ENCODE results near the gene ATP6V1B1. TPM values are rescaled to one million over a fixed set of nuclear protein-coding genes. Genes with fewer than 3 reads are reported as not detected.
"Not testable (repeated sequence)": the region's sequence is repeated elsewhere in the genome, so short reads cannot be mapped to it uniquely, and the experiment has no call there.

ATP6V1B1 gene
- total RNA-seq, 1 donor from 2014 or later, result not detected

DNA sequence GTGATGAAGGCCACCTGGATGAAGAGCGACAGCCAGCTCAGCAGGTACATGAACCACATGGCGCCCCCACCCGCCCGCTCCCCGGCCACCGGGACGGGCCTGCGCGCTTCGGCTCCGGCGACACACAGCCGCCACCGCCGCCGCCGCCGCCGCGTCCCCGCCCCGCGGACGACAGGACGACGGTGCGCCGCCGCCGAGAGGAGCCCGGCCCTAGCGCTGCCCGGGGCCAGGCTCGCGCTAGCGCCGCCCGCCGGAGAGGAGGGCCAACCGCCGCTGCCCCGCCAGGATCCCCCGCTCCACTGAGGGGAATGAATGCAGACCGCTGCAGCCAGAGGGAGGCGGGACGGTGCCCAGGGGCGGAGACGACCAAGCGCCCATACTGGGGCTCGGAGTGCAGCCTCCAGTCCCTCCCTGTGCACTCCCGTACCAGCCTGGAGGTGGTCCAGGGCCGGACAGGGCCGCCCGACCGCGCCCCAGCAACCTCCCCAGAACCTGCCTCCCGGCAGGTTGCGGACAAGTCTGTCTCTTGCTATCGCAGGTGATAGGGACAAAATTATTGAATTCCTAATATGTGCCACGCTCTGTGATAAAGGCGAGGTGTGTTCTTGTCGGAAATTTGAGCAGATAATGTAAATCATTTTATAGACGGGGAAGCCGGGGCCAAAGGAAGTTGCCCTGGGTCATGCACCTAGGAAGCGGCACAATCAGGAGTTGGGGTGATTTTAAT, 59.2 kb downstream of the ATP6V1B1 start, which contains the start of gene TEX261:
TEX261 (minus strand) TSS at position 175 of the 727 bp plus-strand sequence; CDS start at position 59, 116 bp downstream.
- peak; percentile 99 for ATAC-seq
- DNase-seq, result peak; percentile 94
- intact Hi-C loops (cut with micrococcal nuclease), result no loop called here

DNA sequence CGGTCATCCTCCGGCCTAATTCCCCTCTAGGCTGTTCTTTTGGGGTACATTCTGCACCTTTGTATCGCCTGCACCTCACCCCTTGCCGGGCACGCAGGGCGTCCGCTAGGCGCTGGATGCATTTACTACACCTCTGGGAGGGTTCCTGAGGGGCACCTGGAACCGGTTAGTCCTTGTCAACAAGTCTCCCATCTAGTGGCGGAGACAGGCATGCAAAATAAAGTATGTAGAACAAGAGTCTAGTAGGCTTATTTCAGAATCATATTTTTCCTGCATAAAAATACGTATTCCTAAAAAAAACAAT, 59.7 kb downstream of the ATP6V1B1 start:
- intact Hi-C loops (cut with micrococcal nuclease), result no loop called here
- ATAC-seq (peak; percentile 50), DNase-seq (no peak)

DNA sequence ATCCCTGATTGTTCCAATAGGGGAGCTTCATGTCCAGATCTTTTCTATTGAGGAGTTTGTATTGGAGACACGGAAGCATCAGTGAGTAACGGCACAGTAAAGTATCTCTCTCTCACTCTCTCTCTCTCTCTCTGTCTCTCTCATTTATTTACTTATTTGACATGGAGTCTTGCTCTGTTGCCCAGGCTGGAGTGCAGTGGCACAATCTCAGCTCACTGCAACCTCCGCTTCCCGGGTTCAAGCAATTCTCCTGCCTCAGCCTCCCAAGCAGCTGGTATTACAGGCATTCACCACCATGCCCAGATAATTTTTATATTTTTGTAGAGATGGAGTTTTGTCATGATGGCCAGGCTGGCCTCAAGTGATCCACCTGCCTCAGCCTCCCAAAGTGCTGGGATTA, 63.2 kb downstream of the ATP6V1B1 start:
- DNase-seq; ATAC-seq; intact Hi-C loops (cut with micrococcal nuclease): not testable (repeated sequence)

DNA sequence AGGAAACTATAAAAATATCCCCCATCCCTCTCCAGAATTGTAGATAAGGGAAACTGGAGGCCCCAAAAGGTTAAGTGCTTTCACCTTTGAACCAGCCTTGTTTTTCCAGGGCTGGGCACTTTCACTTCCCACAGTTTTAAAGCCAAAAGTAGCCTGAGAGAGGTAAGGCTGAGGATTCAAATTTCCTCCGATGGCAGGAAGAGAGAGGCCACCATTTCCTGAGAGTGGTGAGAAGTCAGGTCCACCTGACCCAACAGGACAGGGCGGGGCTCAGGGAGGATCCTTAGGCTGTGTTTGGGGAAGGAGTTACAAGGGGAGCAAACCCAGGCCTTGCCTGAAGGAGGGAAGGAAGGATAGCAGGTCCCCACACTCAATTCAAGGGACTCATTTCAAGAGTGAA, 63.7 kb downstream of the ATP6V1B1 start:
- ATAC-seq, result no peak
- intact Hi-C loops (cut with micrococcal nuclease), result no loop called here
- DNase-seq, result no peak

DNA sequence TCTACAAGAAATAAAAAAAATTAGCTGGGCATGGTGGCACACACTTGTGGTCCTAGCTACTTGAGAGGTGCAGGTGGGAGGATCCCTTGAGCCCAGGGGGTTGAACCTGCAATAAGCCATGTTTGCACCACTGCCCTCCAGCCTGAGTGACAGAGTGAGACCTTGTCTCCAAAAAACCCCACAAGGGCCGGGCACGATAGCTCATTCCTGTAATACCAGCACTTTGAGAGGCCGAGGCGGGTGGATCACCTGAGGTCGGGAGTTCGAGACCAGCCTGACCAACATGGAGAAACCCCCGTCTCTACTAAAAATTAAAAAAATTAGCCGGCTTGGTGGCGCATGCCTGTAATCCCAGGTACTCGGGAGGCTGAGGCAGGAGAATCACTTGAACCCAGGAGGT, 64.2 kb downstream of the ATP6V1B1 start:
- DNase-seq; intact Hi-C loops (cut with micrococcal nuclease): not testable (repeated sequence)

DNA sequence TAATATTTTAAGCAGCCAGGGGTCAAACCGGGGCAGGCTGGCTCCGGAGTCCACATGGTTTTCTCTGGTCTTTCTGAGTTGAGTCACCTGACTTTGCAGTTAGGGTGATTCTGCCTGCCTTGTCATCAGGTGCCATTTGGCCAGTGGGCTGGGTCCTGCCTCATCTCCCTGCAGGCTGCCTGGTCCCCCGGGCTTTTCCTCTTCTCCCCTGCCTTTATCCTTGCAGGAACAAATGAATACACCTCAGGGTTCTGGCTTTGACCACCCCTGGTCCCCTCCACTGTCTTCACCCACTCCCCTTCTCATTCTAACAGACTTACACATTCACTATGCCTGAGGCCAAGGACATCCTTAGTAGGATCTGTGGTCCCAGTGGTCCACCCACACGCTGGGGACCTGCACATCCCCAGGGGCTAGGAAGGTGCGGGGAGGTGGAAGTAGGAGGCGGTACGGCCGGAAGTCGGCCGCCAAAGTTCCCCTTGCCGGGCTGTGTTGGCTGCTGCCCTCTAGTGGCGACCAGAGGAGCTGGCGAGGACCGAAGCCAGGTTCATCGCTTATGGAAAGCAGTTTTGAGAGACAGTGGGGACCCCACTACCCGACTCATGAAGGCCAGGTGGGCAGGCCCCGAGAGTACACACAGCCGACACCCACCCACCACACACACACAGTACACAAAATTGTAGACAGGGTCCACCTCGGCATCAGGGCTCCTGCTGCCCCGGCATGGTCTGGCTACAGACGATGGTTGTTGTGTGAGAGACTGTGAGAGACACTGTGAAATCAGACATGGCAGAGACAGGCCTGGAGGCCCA, 65.3 kb downstream of the ATP6V1B1 start:
- peak; percentile 84 for ATAC-seq
- intact Hi-C loops (cut with micrococcal nuclease), result no loop called here

More for the DNA sequence above, 64.2 kb downstream of the ATP6V1B1 start:
- not testable (repeated sequence) for ATAC-seq

DNA sequence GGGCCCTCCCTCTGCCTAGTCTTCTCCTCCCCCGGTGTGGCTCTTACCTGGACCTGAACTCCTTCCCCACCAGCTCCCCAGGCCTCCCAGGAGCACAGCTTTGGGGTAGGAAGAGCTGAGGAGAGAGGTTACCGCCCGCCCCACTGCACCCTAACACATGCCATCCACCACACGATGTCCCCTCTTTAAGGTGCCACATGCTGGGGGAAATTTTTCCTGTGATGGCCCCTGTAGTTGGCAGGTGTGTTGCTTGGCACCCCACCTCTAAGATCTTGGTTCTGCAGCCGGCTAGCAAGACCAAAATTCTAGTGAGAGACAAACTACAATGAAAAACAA, 65.9 kb downstream of the ATP6V1B1 start:
- ATAC-seq (no peak), DNase-seq (no peak)
- intact Hi-C loops (cut with micrococcal nuclease), result no loop called here

More for the DNA sequence above, 65.3 kb downstream of the ATP6V1B1 start:
- peak; percentile 83 for DNase-seq

DNA sequence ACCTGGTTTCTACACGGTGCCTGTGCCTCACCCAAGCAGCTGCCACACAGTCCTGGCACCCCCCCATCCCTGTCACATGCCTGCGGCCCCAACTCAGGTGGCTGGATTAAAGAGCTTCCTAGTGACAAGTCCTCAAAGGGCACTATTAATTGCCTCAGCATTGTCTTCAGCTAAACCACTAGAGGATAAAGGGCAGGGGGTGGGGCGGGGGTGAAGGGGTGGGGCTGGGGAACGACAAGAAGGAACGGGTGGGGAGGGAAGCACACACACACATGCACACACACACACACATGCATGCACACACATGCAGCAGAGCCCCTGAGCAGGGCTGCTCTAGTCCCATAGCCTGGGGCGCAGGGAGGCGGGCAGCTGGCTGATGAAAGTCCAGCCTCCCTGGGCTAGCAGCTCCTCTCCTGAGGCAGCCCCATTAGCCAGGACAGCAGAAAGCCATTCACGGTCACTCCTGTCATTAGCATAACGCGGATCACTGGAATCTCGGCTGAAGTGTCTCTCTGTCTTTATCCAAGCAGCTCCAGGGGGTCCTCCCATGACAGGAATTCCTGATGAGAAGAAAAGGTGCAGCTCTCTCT, 66.4 kb downstream of the ATP6V1B1 start:
- ATAC-seq (no peak), DNase-seq (no peak)
- intact Hi-C loops (cut with micrococcal nuclease), result no loop called here

DNA sequence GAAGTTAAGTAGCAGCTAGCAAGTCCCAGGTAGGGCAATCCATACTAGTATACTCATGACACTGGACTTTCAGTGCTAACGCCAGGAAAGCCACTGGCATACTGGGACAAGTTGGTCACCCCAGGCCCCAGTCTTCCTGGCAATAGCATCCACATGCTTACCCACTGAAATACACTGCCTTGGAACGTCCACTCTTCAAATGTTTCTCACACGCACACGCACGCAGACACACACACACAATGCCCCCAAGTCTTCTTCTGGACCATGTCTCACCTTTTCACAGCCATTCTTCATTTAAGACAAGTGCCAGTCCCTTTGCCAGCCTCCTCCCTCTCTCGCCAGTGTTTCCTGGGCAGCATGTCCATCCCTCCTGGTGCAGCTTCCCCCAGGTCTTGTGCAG, 67.7 kb downstream of the ATP6V1B1 start:
- intact Hi-C loops (cut with micrococcal nuclease), result no loop called here
- DNase-seq (no peak), ATAC-seq (no peak)

DNA sequence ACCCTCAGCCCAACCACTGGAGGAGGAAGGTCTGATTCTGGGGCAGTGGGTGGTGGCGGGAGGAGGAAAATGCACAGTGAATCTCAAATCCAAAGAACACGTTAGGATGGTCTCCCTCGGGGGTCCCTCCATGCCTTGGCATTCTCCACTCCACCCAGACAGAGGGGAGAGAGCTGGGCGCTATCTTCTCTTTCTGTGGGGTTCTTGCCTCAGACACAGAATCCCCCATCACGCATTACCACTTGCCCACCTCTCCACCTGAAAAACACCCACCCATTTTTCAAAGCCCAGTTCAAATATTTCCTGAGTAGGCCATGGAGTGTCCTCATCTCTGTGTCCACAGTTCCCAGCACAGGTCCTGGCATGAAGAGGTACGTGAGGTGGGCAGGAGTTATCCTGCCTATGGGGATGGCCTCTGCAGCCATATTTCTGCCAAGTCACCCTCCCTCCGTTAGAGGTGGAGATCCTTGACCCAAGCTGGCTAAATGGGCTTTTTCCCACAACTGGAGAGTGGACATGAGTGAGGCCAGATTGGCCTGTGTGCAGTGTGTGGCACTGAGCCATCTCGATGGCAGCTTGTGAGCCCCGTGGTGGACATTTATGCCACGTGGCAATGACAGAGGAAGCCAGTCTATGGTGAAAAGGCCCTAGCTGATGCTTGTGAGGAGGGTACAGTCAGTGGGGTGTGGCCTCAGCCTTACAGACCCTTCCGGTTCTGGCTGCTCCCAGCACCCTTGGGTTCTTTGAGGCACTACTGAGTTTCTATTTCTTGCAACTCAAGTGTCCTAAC, 68.5 kb downstream of the ATP6V1B1 start:
- intact Hi-C loops (cut with micrococcal nuclease), result no loop called here
- ATAC-seq (no peak), DNase-seq (no peak)

DNA sequence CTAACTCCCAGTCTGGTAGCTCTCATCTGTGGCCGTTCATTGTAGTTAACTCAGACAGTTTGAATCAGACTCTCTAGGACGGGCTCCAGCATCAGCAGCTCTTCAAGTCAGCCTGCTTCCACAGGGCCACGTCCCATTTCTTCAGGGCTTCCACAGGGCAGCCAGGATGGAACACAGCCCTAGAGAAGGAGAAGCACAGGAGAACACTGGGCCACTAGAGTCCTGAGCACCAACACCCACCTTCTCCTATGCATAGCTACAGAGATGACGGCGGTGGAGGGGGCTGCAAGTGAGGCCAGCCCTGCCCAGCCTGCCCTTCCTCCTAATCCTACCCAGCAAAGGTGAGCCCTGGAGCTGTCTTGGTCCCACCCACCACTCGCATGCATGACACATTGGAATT, 69.2 kb downstream of the ATP6V1B1 start:
- intact Hi-C loops (cut with micrococcal nuclease), result no loop called here
- DNase-seq, result no peak

DNA sequence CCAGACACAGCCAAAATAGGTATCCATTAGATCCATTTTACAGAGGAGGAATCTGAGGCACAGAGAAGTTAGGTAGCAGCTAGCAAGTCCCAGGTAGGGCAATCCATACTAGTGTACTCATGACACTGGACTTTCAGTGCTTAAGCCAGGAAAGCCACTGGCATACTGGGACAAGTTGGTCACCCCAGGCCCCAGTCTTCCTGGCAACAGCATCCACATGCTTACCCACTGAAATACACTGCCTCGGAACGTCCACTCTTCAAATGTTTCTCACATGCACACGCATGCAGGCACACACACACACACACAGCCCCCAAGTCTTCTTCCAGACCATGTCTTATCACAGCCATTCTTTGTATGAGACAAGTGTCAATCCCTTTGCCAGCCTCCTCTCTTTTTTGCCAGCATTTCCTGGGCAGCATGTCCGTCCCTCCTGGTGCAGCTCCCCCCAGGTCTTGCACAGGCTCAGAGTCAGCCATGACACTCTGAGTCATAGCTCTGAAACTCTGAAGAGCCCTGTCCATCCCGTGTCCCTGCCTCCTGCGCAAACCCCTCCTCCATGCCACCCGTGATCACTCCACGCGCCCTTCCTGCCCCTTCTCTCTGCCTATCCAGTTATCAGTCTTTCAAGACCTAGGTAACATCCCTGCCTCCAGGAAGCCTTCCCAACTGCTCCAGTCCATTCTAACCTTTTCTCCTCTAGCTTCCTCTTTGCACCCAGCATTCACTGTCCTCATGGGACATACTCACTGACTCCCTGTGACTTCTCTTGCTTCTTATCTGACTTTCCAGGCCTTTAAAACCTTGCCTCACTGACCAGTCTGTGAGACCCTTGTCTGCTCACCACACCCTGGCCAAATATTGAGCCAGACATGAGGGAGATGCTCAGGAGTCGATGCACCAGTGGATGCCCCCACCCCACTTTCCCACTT, 69.8 kb downstream of the ATP6V1B1 start:
- intact Hi-C loops (cut with micrococcal nuclease), result no loop called here
- ATAC-seq (no peak), DNase-seq (no peak)

More for the DNA sequence above, 69.2 kb downstream of the ATP6V1B1 start:
- no peak for ATAC-seq

DNA sequence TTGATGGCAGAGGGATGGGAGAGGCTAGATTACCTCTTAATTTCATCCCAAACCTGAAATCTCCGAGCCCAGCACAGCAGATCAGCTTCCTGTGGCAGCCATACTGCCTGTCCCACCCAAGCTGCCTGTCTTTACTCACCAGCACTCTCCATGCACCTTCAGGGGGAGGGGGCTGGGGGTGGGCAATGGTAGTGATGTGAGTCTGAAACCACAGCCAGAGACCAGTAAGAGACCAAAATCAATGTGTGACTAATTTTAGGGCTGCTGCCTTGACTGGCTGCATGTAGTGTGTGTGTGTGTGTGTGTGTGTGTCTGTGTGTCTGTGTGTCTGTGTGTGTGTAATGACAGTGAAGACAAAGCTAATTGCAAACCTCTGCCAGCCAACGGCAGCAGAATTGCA, 70.6 kb downstream of the ATP6V1B1 start:
- no peak for ATAC-seq
- intact Hi-C loops (cut with micrococcal nuclease), result no loop called here
- no peak for DNase-seq

DNA sequence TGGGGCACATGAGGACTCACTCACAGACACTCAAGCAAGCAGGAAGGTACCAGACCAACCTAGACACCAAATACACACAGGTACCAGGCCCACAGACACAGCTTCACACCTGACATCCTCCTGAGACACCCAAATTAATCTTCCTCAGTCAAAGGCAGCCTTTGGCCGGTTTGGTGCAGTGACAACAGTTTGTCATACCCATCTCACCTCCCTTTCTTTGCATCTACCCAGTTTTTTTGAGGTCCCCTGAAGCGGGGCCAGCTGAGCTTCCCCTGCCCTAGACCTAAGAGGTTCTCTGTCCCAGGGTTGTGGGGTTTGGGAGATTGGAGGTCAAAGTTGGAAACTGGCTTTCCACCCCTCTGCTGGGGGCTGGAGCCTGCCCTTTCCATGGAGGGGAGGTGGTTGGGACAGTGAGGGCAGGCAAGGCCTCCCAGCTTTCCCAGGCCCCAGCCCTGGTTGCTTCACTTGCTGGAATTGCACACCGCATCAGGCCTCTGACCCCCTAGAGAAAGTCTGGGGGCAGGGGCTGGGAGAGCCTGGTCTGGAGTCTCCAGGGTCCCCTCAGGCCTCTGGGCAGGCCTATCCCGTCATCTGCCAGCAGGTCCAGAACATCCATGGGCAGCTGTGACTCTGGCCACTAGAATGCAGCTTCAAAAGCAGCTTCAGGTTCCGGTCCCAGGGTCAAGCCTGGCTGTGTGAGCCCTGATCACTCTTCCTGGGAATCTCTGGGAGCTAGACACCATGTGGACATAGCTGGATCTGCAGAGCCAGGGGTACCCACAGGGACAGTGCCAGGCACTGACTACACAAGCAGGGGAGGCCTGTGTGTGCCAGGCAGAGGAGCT, 71.5 kb downstream of the ATP6V1B1 start:
- no peak for DNase-seq
- no peak for ATAC-seq
- intact Hi-C loops (cut with micrococcal nuclease), result no loop called here

DNA sequence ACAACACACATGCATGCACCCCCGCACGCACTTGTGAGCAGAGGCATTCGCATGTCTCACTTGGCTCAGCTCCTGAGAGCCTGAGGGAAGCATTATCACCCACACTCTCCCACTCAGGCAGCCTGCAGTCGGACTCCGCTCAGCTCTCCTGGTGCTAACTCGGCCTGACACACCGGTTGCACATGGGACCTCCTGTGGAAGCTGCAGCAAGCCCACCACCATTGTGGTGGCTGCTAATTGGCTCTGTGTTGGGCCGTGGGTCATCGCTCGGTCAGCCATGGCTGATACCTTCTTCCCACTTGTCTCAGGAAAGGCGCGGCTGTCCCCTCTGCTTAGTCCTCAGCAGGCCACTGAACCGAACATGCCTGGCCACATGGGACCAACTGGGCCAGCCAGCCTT, 72.6 kb downstream of the ATP6V1B1 start:
- intact Hi-C loops (cut with micrococcal nuclease), result no loop called here
- DNase-seq (no peak), ATAC-seq (no peak)

DNA sequence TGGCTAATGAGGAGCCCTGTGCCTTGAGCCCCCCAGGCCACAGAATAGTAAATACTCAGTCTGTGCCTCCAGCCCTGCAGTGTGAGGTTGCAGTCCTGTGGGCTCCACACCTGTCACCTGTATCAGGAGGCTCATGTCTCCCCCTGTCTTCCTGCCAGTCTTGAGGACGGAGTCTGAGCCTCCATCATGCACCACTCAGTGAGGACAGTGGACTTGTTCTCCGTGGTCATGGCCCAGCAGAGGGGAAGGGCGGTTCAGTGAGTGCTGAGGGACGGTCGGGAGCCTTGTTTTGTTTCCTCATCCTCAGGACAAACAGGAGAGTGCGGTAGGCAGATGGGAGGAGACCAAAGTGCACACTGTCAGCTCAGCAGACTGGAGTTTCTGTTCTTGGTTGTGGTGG, 76.1 kb downstream of the ATP6V1B1 start:
- DNase-seq; intact Hi-C loops (cut with micrococcal nuclease); ATAC-seq: not testable (repeated sequence)

All from left ventricle myocardium superior (tissue), 1 donor.